Measurements from ENCODE around the gene ZMYND8.

GRCh38 chr20:47282864-47283263 lies 73.6 kb downstream of the ZMYND8 start:
- TF ChIP-seq CTCF (conservative IDR thresholded peaks at IDR 0.05; ENCODE audit: low read depth, low read length): no peak
- no peak for TF ChIP-seq EZH2 (IDR thresholded peaks at IDR 0.05; ENCODE audit: low read length, unreplicated experiment)
